Stomach (tissue), 4 donors: ENCODE data around the gene DDAH1.

Source experiments
- CTCF ChIP-seq, 7 experiments: fragments of 450-650 bp in 4 of 7; fragments of 200-600 bp in 3 of 7; sonication (generic) in 3 of 7; IDR thresholded peaks; one replicate each; pipeline ENCODE4 v1.5.1; 2016 to 2019; ENCODE audit warnings: antibody characterized with exemption in 7 of 7, control low read depth in 2 of 7, mild to moderate bottlenecking in 1 of 7
- POLR2A ChIP-seq, 4 donors: fragments of 450-650 bp; IDR thresholded peaks; one replicate each; pipeline ENCODE4 v1.6.1; 2016; ENCODE audit warnings: antibody characterized with exemption in 4 of 4, control low read depth in 2 of 4, mild to moderate bottlenecking in 1 of 4, moderate library complexity in 1 of 4

GRCh38 chr1:85473390-85473789, 8.4 kb upstream of the DDAH1 start:
- TF ChIP-seq POLR2A (IDR thresholded peaks at IDR 0.05), result no peak
- no peak for TF ChIP-seq CTCF (IDR thresholded peaks at IDR 0.05)
